Cardiac muscle cell (in vitro differentiated cells and primary cell): Measurements from ENCODE around the gene DCPS. TPM values are rescaled to one million over a fixed set of nuclear protein-coding genes. Genes with fewer than 3 reads are reported as not detected.
"Not testable (repeated sequence)": the region's sequence is repeated elsewhere in the genome, so short reads cannot be mapped to it uniquely, and the experiment has no call there.

Experiments used
- DNase-seq, 2 donors: peaks; one replicate each; pipeline versions ENCODE4 v3.0.0 to v3.0.0-alpha.2; 2010 to 2017; ENCODE audit warnings: low read depth in 1 of 2, low spot score in 1 of 2
- H3K27ac ChIP-seq: fragments of 200-600 bp; sonication (generic); 2 replicates; pipeline ENCODE4 v1.5.1; 2016
- H3K27me3 ChIP-seq: fragments of 200-600 bp; sonication (generic); 2 replicates; pipeline ENCODE4 v1.6.0; 2016; ENCODE audit warnings: control low read depth
- H3K36me3 ChIP-seq: fragments of 200-600 bp; sonication (generic); 2 replicates; pipeline ENCODE4 v1.5.1; 2016; ENCODE audit warnings: control low read depth
- H3K4me1 ChIP-seq: fragments of 200-600 bp; sonication (generic); 2 replicates; pipeline ENCODE4 v1.8.1; 2017; ENCODE audit warnings: low read depth, mild to moderate bottlenecking, mixed run types
- H3K4me3 ChIP-seq: fragments of 200-600 bp; sonication (generic); 2 replicates; pipeline ENCODE4 v1.5.1; 2016; ENCODE audit warnings: mild to moderate bottlenecking
- H3K9me3 ChIP-seq: fragments of 200-600 bp; sonication (generic); 2 replicates; pipeline ENCODE4 v1.5.1; 2017; ENCODE audit warnings: low read depth, mild to moderate bottlenecking, control low read depth
- polyA plus RNA-seq: library from polyadenylated mRNA; unstranded; fragments of >200 nt; fragmentation: Nextera tagmentation; extraction: Ambion mirVana; gene quantifications from 2 replicates; pipeline ENCODE4 v1.2.1, GENCODE V29; 2016
- total RNA-seq: library from RNA; depleted of rRNA; stranded (reverse); fragments of >200 nt; gene quantifications from 2 replicates; pipeline ENCODE4 v1.2.3, GENCODE V29; 2016
- TF ChIP-seq, protein P1 (sequence below): IDR thresholded peaks from 2 replicates; pipeline ENCODE4 v1.5.1; 2012; ENCODE audit warnings: low read depth, mild to moderate bottlenecking, low read length

Gene DCPS
- total and polyA plus RNA-seq, 2 experiments from 2014 or later = 13.1 to 27.0 TPM

DNA sequence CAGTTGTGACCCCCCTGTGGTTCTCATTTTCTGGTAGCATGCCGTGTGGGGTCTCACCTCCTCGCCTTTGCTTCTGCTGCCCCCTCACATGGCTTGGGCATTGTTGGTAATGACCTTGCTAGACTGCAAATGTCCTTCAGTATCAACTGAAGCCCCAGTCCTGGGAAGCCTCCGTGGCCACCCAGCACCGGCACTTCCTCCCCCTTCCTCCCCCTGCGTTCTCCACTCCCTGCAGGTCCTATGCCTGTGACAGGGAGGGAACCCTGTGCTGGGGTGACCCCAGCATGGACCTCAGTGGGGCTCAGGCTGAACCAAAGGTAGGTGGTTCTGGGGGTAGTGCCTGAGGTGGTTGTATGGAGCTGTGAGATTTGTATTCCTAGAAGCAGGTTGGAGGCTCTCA is 57.5 kb downstream of the DCPS start:
- H3K4me3 ChIP-seq = no peak overlapping the region
- peaks cover 16% of the 10 kb centered on the region for H3K4me1 ChIP-seq
- TF ChIP-seq, protein P1, sequence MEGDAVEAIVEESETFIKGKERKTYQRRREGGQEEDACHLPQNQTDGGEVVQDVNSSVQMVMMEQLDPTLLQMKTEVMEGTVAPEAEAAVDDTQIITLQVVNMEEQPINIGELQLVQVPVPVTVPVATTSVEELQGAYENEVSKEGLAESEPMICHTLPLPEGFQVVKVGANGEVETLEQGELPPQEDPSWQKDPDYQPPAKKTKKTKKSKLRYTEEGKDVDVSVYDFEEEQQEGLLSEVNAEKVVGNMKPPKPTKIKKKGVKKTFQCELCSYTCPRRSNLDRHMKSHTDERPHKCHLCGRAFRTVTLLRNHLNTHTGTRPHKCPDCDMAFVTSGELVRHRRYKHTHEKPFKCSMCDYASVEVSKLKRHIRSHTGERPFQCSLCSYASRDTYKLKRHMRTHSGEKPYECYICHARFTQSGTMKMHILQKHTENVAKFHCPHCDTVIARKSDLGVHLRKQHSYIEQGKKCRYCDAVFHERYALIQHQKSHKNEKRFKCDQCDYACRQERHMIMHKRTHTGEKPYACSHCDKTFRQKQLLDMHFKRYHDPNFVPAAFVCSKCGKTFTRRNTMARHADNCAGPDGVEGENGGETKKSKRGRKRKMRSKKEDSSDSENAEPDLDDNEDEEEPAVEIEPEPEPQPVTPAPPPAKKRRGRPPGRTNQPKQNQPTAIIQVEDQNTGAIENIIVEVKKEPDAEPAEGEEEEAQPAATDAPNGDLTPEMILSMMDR = no peak
- no peaks in the 10 kb centered on the region for H3K9me3 ChIP-seq
- H3K27me3 ChIP-seq = no peaks in the 10 kb centered on the region
- H3K36me3 ChIP-seq = no peaks in the 10 kb centered on the region
- no peak overlapping the region for H3K27ac ChIP-seq
- no peak for DNase-seq

DNA sequence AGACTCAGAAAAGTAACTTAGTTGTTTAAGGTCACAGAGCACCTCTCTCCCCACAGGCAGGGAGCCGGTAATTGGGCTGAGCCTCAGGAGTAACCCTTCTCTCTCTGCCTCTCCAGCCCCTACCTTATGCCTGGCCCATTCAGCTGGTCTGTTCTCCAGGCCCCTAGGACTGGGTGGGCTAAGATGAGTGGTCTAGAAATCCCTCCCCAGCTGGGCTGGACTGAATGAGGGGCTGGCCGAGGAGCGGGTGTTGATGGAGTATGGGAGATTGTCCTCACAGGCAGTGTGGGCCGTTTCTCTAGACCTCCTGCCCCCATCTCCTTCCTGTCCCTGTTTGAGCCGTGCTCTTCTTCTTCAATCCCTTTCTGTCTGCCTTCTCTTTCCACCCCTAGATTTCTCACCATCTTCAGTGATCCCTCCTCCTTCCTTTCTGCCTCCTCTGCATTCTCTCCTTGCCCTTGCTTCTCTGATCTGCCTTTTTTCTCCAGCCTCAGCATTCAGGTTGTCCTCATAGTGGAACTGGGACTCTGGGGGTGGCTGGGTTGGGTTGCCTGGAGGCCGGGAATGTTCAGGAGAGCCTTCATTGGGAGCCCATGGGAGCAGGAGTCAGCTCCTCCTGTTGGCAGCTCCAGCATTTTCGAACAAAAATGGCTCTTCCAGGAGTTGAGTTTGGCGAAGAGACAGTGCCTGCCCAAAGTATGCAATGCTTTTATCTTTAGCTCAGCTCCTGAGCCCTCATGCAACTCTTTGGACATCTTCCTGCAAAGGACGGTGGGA is 59.2 kb downstream of the DCPS start:
- H3K4me1 ChIP-seq = peaks cover 15% of the 10 kb centered on the region

DNA sequence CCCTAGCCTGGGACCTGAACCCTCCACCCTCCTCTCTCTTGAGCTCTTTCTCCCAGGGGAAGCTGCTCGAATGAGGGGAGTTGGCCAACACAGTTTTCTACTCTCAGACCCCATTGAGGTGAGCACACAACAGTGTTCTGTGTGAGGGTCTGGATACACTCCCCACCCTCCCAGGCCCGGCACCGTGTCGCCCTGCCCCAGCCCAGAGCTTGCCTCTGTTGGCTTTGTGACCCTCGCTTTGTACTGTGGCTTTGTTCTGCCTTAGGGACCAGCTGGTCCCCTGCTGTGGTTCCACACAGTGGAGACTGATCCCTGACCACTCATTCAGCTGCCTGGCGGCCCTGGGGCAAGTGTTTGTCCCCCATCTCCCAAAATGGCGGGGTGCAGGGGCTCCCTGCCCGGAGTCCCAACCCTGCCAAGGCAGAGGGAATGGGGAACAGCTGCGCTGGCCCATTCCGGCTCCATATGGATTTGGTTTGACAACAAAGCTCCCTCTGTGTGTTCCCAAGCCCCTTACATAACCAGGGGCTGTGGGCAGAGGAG is 59.9 kb downstream of the DCPS start:
- no peak for DNase-seq
- Histone ChIP-seq H3K36me3 (no peaks in the 10 kb centered on the region), H3K27ac (no peak overlapping the region), H3K9me3 (no peaks in the 10 kb centered on the region), H3K27me3 (no peaks in the 10 kb centered on the region), H3K4me1 (peaks cover 16% of the 10 kb centered on the region), H3K4me3 (no peak overlapping the region)
- TF ChIP-seq, protein P1 = no peak

More for the DNA sequence above, 59.2 kb downstream of the DCPS start:
- H3K4me3 ChIP-seq = no peak overlapping the region
- TF ChIP-seq, protein P1 = no peak
- H3K27ac ChIP-seq = no peak overlapping the region
- no peaks in the 10 kb centered on the region for H3K36me3 ChIP-seq
- no peaks in the 10 kb centered on the region for H3K9me3 ChIP-seq
- no peaks in the 10 kb centered on the region for H3K27me3 ChIP-seq
- no peak for DNase-seq

DNA sequence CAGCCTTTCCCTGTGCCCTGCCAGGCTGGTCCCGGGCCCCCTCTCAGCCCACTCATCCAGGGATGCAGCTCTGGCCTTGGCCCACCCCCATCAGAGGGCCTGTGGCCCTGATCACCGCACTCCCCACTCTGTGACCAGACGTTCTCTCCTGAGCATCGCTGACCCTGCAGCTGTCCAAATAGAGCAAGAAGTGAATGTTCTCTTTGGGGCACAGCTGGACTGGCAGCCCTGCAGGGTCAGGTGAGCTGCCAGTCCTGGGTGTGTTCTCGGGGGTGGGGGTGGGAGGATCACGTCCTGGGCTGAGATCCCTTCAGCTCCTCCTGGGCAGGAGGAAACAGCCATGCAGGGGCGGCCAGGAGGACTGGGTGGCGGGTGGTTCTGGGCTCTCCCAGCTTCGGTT is 60.9 kb downstream of the DCPS start:
- H3K9me3 ChIP-seq, H3K4me3 ChIP-seq, H3K27ac ChIP-seq, H3K36me3 ChIP-seq, DNase-seq, H3K27me3 ChIP-seq: not testable (repeated sequence)
- H3K4me1 ChIP-seq = peaks cover 18% of the 10 kb centered on the region

DNA sequence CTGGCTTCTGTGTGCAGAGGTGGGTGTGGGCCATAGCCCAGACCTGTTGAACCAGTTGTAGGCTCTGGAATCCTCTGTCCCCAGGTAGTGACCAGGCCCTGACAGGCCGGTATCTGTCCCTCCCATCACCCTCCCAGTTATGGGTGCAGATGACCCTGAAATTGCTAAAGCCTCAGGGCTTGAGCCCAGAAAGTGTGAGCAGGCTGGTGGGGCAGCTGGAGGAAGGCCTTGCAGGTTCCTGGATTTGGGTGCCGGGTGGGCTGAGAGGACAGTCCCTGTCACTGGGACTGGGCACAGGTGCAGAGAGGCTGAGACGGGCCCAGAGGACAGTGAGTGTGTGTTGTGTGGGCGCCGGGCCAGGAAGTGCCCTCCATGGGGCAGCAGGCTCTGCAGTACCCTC is 61.6 kb downstream of the DCPS start:
- DNase-seq, H3K4me3 ChIP-seq, H3K27ac ChIP-seq, H3K27me3 ChIP-seq, H3K9me3 ChIP-seq, H3K36me3 ChIP-seq: not testable (repeated sequence)
- H3K4me1 ChIP-seq = peaks cover 18% of the 10 kb centered on the region

DNA sequence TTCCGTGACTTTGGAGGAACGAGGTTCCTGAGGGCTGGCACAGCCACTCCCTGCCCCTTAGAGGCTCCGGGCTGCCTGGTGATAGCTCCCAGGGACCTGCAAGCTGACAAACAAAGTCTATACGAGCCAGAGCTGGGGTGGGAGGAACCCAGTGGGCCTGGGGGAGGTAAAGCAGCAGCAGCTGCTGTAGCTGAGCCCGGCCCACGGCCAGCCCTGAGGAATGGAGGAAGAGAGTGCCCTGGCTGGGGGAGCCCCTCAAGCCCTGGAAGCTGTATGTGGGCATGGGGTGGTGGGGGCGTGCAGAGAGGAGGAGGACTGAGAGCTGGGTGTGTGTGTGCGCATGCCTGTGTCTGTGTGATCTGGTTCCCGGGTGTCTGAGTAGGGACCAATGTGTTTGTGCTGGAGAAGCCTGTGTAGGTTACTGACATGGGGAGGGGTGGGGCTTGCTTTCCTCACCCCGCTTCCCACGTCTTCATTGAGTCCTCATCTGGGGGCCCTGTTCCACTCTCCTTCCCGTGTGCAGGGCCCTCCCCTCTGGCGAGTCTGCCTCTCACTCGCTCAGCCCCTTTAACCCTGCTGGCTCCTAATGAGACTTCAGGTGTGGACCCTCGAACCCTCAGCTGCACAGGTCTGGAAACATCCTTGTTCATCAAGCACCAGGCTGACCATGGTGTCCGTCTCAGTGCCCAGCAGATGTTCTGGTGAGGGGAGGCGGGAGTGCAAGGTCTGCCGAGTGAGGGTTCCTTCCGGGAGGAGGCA is 62.4 kb downstream of the DCPS start:
- Histone ChIP-seq H3K27ac (no peak overlapping the region), H3K4me3 (no peak overlapping the region), H3K27me3 (no peaks in the 10 kb centered on the region), H3K9me3 (no peaks in the 10 kb centered on the region), H3K4me1 (peaks cover 13% of the 10 kb centered on the region), H3K36me3 (no peaks in the 10 kb centered on the region)
- no peak for DNase-seq
- TF ChIP-seq, protein P1 = no peak

DNA sequence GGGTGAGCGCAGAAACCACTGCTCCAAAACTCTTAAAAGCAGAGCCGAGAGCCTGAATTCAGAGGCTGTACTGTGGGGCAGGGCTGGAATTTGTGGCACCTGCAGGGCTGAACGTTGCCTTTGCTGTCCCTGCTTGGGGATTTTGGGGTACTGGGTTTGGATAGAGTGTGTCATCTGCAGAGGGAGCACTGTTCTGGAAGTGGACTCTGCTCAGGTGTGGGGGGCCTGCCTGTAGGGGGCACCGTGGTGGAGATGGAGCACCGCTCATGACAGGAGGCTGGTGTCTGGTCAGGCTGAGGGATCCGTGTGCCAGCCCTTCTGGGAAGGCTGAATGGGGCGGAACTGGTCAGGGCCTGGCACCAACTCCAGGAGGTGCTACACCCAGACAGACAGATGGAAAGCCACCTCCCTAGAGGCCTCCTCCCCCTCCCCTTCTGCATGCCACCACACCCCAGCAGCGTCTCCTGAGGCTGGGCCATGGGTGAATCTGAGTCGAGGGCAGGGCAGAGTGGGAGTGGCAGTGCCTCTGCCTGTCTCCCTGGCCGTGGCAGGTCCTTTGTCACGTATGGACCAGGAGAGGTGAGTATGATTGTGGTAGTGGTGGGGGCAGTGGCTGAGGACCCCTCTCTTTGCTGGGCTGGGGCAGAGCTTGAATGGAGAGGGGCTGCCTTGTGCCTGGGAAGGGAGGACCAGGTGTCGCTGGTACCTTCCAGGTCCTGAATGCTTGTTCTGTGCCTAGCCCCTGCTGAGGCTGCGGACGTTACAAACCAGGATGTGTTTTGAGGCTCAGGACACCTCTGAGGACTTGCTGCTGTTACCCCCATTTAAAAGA is 63.2 kb downstream of the DCPS start:
- H3K36me3 ChIP-seq, H3K4me1 ChIP-seq, H3K4me3 ChIP-seq, H3K27me3 ChIP-seq, DNase-seq, H3K9me3 ChIP-seq, H3K27ac ChIP-seq: not testable (repeated sequence)

DNA sequence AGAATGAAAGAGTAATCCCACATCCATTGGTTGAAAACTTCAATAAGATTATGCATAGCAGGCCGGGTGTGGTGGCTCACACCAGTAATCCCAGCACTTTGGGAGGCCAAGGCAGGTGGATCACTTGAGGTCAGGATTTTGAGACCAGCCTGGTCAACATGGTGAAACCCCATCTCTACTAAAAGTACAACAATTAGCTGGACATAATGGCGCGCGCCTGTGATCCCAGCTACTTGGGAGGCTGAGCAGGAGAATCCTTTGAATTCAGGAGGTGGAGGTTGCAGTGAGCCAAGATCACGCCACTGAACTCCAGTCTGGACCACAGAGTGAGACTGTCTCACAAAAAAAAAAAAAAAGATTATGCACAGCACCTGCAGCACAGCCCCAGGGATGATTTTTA is 63.9 kb downstream of the DCPS start:
- H3K4me3 ChIP-seq, H3K9me3 ChIP-seq, H3K36me3 ChIP-seq, H3K27ac ChIP-seq, DNase-seq, H3K4me1 ChIP-seq, H3K27me3 ChIP-seq: not testable (repeated sequence)
